ENCODE measurements around the gene IL1R2.

Gene IL1R2

GRCh38 chr2:102048465-102048864 is 56.7 kb downstream of the IL1R2 start:
- DNase-seq = no peak
- in situ Hi-C loops (cut with HindIII; ENCODE audit: low pct_ligation_motif_present, low pct_unique_long_range_greater_than_20kb, low sequenced_read_pairs) = no loop called here

- in situ Hi-C loops (cut with HindIII; ENCODE audit: low pct_ligation_motif_present, low pct_unique_long_range_greater_than_20kb, low sequenced_read_pairs) = no loop called here
- DNase-seq = no peak
Measured at GRCh38 chr2:102049756-102050443, 58.1 kb downstream of the IL1R2 start.

GRCh38 chr2:102050854-102051391 is 59.2 kb downstream of the IL1R2 start:
- no peak for DNase-seq
- in situ Hi-C loops (cut with HindIII; ENCODE audit: low pct_ligation_motif_present, low pct_unique_long_range_greater_than_20kb, low sequenced_read_pairs) = no loop called here

GRCh38 chr2:102051692-102052277 is 60.0 kb downstream of the IL1R2 start:
- in situ Hi-C loops (cut with HindIII; ENCODE audit: low pct_ligation_motif_present, low pct_unique_long_range_greater_than_20kb, low sequenced_read_pairs) = no loop called here
- no peak for DNase-seq

- in situ Hi-C loops (cut with HindIII; ENCODE audit: low pct_ligation_motif_present, low pct_unique_long_range_greater_than_20kb, low sequenced_read_pairs) = no loop called here
- DNase-seq = no peak
Measured at GRCh38 chr2:102052365-102052764, 60.6 kb downstream of the IL1R2 start.

DNA sequence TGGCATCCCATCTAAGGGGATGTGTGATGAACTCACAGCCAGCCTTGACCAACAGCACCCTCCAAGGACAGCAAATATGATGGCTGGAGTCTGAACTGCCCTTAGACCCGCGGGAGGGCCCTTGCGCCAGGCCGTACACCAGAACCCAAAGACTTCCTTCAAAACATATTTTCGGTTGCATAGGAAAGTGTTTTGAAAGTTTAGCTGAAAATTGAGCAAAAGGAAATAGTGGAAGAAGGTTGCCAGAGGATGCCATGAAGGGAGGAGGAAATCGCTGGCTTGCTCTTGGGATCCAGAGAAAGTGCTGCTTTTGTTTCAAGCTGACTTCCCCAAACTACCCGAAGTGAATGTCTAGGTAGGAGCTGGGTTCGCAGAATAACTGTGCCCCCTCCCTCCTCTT is 61.3 kb downstream of the IL1R2 start:
- in situ Hi-C loops (cut with HindIII; ENCODE audit: low pct_ligation_motif_present, low pct_unique_long_range_greater_than_20kb, low sequenced_read_pairs) = no loop called here
- DNase-seq = no peak

GRCh38 chr2:102055346-102055990 is 63.7 kb downstream of the IL1R2 start:
- in situ Hi-C loops (cut with HindIII; ENCODE audit: low pct_ligation_motif_present, low pct_unique_long_range_greater_than_20kb, low sequenced_read_pairs) = no loop called here

GRCh38 chr2:102056079-102056581 is 64.4 kb downstream of the IL1R2 start:
- in situ Hi-C loops (cut with HindIII; ENCODE audit: low pct_ligation_motif_present, low pct_unique_long_range_greater_than_20kb, low sequenced_read_pairs) = no loop called here
- DNase-seq = no peak

More at GRCh38 chr2:102055346-102055990, 63.7 kb downstream of the IL1R2 start:
- no peak for DNase-seq

DNA sequence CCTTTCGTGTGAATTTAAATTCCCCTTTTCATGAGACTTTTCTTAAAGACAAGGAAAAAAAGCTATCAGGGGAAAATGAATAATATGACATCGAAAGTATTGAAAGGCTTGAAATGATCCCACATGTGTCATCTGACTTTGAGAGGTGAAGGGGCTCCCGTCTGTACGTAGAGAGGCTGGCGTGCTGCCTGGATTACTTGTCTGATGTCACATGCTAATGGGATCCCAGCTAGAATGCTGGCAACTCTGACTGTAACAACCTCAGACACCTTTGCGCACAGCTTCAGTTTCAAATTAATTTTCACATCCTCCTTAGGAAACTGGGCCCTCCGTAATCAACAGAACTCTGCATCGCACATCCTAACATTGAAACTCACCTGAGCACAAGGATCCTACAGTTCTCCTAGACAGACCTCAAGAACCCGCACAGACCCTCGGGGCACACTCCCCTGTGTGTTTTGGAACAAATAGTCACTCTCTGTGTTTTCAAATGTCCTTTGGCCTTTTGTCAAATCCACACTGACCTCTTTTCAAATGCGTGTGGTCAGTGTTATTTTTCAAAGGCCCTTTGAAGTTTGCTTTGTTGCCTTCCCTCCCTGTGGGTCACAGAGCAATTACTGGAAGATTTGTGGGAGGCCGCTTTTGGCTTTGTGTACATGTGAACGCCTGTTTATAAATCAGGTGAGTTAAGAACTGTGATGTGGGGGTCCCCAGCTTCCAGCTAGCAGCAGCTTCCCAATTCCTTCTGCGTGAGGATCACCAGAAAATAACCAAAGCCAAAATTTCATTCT is 65.9 kb downstream of the IL1R2 start:
- no peak for DNase-seq
- in situ Hi-C loops (cut with HindIII; ENCODE audit: low pct_ligation_motif_present, low pct_unique_long_range_greater_than_20kb, low sequenced_read_pairs) = no loop called here

DNA sequence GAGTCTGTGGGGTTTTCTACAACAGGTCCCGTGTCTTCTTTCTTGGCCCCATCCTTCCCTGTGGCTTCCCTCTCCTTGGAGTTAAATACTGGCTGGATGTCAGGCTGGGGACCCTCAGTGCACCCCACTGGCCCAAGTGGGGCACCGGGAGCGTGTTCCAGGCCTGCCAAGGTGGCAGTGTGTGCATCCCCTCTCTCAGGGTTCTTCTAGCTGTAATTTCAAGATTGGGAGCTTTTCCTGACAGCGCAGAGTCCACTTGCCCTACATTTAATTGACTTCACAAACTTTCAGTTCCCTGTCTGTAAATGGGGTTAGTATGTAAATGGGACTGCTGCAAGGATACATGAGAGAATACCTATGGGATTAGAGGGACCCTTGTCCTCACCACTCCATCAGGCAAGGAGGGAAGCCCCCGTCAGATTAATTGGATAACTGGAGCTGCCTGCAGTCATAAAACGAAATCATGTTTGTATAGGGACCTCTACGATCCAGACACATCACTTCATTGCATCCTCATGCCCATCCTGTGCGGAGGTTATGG is 66.6 kb downstream of the IL1R2 start:
- in situ Hi-C loops (cut with HindIII; ENCODE audit: low pct_ligation_motif_present, low pct_unique_long_range_greater_than_20kb, low sequenced_read_pairs) = no loop called here
- no peak for DNase-seq

GRCh38 chr2:102059151-102059550 is 67.4 kb downstream of the IL1R2 start:
- in situ Hi-C loops (cut with HindIII; ENCODE audit: low pct_ligation_motif_present, low pct_unique_long_range_greater_than_20kb, low sequenced_read_pairs) = no loop called here
- DNase-seq = no peak

DNA sequence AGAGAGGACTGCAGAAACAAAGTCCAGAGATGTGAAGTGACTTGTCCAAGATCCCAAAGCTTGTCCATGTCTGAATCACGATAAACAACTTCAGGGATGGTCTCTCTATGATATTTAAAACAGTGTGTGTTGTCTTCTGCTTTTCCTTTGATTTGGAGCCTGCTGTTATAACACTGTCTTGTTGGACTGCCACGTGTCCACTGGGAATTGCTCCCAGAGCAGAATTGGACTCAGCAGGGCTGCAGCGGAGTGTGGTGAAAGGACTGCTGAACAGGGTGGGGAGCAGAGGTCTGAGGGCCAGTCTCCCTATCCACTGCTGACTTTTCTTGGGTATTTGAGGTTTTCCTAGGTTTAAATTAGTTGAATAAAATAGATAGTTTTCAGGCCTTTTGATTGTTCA is 68.3 kb downstream of the IL1R2 start:
- in situ Hi-C loops (cut with HindIII; ENCODE audit: low pct_ligation_motif_present, low pct_unique_long_range_greater_than_20kb, low sequenced_read_pairs) = no loop called here
- DNase-seq = no peak

- DNase-seq = no peak
- in situ Hi-C loops (cut with HindIII; ENCODE audit: low pct_ligation_motif_present, low pct_unique_long_range_greater_than_20kb, low sequenced_read_pairs) = no loop called here
Measured at GRCh38 chr2:102060792-102061191, 69.0 kb downstream of the IL1R2 start.

DNA sequence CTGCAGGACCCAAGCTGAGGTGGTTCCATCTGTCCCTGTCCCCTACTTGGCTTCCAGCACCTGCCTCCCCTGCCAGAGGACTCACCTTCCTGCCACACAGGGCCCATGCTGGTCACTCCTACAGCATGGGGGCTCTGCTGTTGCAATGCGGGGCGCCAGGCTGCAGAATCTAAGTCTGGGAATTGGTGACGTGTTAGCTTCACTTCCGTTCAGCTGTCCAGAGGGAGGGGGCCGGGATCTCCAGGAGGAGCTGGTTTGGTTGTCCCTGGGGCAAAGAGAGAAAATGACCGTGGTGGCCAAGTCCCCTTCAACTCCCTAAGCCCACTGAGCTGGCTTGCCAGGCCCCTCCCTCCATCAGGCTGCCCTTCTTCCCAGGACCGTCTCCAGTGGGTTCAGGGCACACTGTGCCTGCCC is 69.5 kb downstream of the IL1R2 start:
- in situ Hi-C loops (cut with HindIII; ENCODE audit: low pct_ligation_motif_present, low pct_unique_long_range_greater_than_20kb, low sequenced_read_pairs) = no loop called here
- no peak for DNase-seq

GRCh38 chr2:102061962-102062795 is 70.4 kb downstream of the IL1R2 start:
- in situ Hi-C loops (cut with HindIII; ENCODE audit: low pct_ligation_motif_present, low pct_unique_long_range_greater_than_20kb, low sequenced_read_pairs) = no loop called here
- DNase-seq = no peak

GRCh38 chr2:102062802-102063201 is 71.0 kb downstream of the IL1R2 start:
- in situ Hi-C loops (cut with HindIII; ENCODE audit: low pct_ligation_motif_present, low pct_unique_long_range_greater_than_20kb, low sequenced_read_pairs) = no loop called here

GRCh38 chr2:102063487-102063911 is 71.7 kb downstream of the IL1R2 start:
- no peak for DNase-seq
- in situ Hi-C loops (cut with HindIII; ENCODE audit: low pct_ligation_motif_present, low pct_unique_long_range_greater_than_20kb, low sequenced_read_pairs) = no loop called here

More at GRCh38 chr2:102062802-102063201, 71.0 kb downstream of the IL1R2 start:
- DNase-seq = no peak
